Measurements from ENCODE around the gene GPR15. TPM values are rescaled to one million over a fixed set of nuclear protein-coding genes. Genes with fewer than 3 reads are reported as not detected.

The GPR15 gene
- total and polyA plus RNA-seq, 10 of the 15 experiments (the other 5 are each of a cell fraction or from before 2014, with no cell fraction given): 70.7 to 150 (median 115) TPM

DNA sequence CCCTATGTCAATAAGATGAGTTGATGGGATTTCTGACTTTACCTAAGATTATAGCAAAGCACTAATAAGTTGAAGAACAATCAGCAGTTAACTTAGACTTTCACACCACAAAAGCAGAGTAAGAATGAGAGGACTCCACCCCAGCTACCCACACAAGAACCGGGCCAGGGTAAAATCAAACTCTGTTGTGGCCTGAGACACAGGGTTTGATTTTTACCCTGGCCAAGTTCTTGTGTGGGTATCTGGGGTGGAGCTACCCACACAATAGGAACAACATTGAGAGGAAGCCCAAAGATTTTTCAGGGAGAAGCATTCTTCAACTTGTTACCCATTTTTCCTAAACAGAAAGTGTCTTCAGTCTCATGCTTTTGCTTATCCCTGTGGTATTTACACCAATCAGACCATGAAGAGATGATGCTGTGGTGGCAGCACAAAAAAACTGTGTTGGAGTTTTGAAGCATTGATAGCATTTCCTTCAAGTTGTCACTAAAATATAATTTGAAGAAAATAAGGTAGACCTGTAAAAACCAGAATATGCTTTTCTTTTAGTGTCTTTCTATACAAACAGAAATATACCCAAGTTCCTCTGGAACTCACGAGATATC is 36.0 kb downstream of the GPR15 start (continued):
- TF ChIP-seq, protein P1, sequence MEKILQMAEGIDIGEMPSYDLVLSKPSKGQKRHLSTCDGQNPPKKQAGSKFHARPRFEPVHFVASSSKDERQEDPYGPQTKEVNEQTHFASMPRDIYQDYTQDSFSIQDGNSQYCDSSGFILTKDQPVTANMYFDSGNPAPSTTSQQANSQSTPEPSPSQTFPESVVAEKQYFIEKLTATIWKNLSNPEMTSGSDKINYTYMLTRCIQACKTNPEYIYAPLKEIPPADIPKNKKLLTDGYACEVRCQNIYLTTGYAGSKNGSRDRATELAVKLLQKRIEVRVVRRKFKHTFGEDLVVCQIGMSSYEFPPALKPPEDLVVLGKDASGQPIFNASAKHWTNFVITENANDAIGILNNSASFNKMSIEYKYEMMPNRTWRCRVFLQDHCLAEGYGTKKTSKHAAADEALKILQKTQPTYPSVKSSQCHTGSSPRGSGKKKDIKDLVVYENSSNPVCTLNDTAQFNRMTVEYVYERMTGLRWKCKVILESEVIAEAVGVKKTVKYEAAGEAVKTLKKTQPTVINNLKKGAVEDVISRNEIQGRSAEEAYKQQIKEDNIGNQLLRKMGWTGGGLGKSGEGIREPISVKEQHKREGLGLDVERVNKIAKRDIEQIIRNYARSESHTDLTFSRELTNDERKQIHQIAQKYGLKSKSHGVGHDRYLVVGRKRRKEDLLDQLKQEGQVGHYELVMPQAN (conservative IDR thresholded peaks at IDR 0.05): no peak
- TF ChIP-seq WRNIP1 (IDR thresholded peaks at IDR 0.05; ENCODE audit: borderline replicate concordance, low read depth, low read length) (no peak), EED (IDR thresholded peaks at IDR 0.05; ENCODE audit: low read depth) (no peak), TARDBP (IDR thresholded peaks at IDR 0.05; ENCODE audit: borderline replicate concordance) (no peak), SIN3A (IDR thresholded peaks at IDR 0.05; ENCODE audit: low read depth, low read length) (no peak)

DNA sequence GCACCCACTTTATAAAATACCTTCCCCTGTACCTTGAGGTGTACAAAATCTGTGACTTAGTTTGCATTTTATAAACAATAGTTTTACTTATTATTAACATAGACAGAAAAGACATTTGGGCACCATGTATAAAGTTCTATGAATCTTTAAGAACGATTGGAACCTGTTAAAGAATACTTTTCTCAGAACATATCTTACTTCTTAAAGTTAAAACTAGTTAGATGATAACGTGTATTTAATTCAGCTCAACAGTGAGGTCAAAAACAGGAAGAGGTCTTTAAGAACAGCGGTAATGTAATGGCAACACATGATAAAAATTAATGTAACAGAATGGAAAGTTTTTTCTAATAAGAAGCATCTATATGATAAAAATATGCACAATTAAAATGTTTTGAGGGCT is 36.6 kb downstream of the GPR15 start:
- Histone ChIP-seq H3K79me2 (ENCODE audit: control insufficient read depth, insufficient read depth, low read length) (peaks cover 63% of the 10 kb centered on the region), H3K27ac (ENCODE audit: control insufficient read depth, insufficient read depth) (peak overlapping the region; percentile 100), H3K9me3 (replicated peaks; ENCODE audit: control insufficient read depth, insufficient read depth, low read length) (no peaks in the 10 kb centered on the region; the same call in 2 of the 3 replicates), H3K9ac (ENCODE audit: control insufficient read depth, insufficient read depth, low read length) (peak overlapping the region; percentile 58; the same call in 1 of the 2 replicates), H3K4me3 (no peak overlapping the region), H3K27me3 (replicated peaks in 1 of 2; ENCODE audit: control insufficient read depth in 2 of 2, insufficient read depth in 2 of 2, low read length in 1 of 2) (no peaks in the 10 kb centered on the region), H4K20me1 (ENCODE audit: control insufficient read depth, insufficient read depth) (no peaks in the 10 kb centered on the region), H3K4me1 (ENCODE audit: control insufficient read depth, insufficient read depth, low read length) (peaks cover 40% of the 10 kb centered on the region), H2AFZ (ENCODE audit: control insufficient read depth, low read depth, low read length) (peak overlapping the region; percentile 61), H3K36me3 (ENCODE audit: control insufficient read depth in 2 of 2, insufficient read depth in 2 of 2, low read length in 1 of 2) (no peaks in the 10 kb centered on the region; a peak in 1 of 4 replicates), H3K4me2 (ENCODE audit: control insufficient read depth, insufficient read depth) (peak overlapping the region; percentile 11)
- intact Hi-C loops (cut with micrococcal nuclease; ENCODE audit: unreplicated experiment): no loop called here
- DNase-seq (ENCODE audit: low read depth, low spot score) (no peak), FAIRE-seq (no peak), ATAC-seq (no peak)
- 65% methylated on average over 3 of the region's 3 CpGs for WGBS (ENCODE audit: insufficient coverage, insufficient replicate concordance, low lambda C conversion rate, missing lambda C conversion rate)
- POLR2A ChIA-PET: interaction anchor here (1.6 to 23.2 kb wide), 2 partner anchors 31 to 40 kb away, joined by 4 to 350 read pairs; partner anchors contain the start of gene GPR15
- TF ChIP-seq, protein P2, sequence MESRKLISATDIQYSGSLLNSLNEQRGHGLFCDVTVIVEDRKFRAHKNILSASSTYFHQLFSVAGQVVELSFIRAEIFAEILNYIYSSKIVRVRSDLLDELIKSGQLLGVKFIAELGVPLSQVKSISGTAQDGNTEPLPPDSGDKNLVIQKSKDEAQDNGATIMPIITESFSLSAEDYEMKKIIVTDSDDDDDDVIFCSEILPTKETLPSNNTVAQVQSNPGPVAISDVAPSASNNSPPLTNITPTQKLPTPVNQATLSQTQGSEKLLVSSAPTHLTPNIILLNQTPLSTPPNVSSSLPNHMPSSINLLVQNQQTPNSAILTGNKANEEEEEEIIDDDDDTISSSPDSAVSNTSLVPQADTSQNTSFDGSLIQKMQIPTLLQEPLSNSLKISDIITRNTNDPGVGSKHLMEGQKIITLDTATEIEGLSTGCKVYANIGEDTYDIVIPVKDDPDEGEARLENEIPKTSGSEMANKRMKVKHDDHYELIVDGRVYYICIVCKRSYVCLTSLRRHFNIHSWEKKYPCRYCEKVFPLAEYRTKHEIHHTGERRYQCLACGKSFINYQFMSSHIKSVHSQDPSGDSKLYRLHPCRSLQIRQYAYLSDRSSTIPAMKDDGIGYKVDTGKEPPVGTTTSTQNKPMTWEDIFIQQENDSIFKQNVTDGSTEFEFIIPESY (IDR thresholded peaks at IDR 0.05): 0 out of 2 replicates have a peak, but pooled peaks have one; percentile 12
- TF ChIP-seq ETV6 (conservative IDR thresholded peaks at IDR 0.05 in 1 of 2, IDR thresholded peaks at IDR 0.05 in 1 of 2; ENCODE audit: borderline replicate concordance in 1 of 2, low read depth in 1 of 2): no peak
- 0 out of 2 replicates have a peak, but pooled peaks have one; percentile 17 for TF ChIP-seq SPI1 (IDR thresholded peaks at IDR 0.05; ENCODE audit: borderline replicate concordance, insufficient read depth, low read depth, low read length)
- BruUV-seq (replicated peaks): no TSS peak
- RAD21 ChIA-PET (ENCODE audit: unreplicated experiment): interaction anchor here (0.8 to 20.2 kb wide), 4 partner anchors 12 to 48 kb away, joined by 3 to 511 read pairs (median 30); partner anchors contain the start of gene GPR15
- CTCF ChIA-PET: interaction anchor here (2.1 kb wide), 1 partner anchor 10 kb away, joined by 10 read pairs; no protein-coding TSS in a partner anchor
- SMC1A ChIA-PET (ENCODE audit: uncharacterized antibody, unreplicated experiment): interaction anchor here (2.0 to 23.6 kb wide), 3 partner anchors 17 to 31 kb away, joined by 6 to 603 read pairs (median 230); partner anchors contain the start of gene GPR15
- in situ Hi-C loops (cut with MboI): no loop called here

Data from GM12878 (cell line).